Erythroblast (primary cell): ENCODE results near the gene FXYD7.
A peak's percentile ranks its signal among the peaks of the same experiment; 100 is the strongest.

Source experiments
- DNase-seq, 2 experiments: peaks; one replicate each; lab custom pipeline; 2025; lab: John Stamatoyannopoulos, UW
- GATA1 ChIP-seq: IDR thresholded peaks from 2 replicates; pipeline ENCODE4 v1.6.1; 2011; ENCODE audit warnings: low read depth, mild to moderate bottlenecking, control low read depth, low read length, moderate library complexity
- POLR2A ChIP-seq: IDR thresholded peaks from 2 replicates; pipeline ENCODE4 v1.6.1; 2011; ENCODE audit warnings: mild to moderate bottlenecking, low read length

Gene FXYD7

DNA sequence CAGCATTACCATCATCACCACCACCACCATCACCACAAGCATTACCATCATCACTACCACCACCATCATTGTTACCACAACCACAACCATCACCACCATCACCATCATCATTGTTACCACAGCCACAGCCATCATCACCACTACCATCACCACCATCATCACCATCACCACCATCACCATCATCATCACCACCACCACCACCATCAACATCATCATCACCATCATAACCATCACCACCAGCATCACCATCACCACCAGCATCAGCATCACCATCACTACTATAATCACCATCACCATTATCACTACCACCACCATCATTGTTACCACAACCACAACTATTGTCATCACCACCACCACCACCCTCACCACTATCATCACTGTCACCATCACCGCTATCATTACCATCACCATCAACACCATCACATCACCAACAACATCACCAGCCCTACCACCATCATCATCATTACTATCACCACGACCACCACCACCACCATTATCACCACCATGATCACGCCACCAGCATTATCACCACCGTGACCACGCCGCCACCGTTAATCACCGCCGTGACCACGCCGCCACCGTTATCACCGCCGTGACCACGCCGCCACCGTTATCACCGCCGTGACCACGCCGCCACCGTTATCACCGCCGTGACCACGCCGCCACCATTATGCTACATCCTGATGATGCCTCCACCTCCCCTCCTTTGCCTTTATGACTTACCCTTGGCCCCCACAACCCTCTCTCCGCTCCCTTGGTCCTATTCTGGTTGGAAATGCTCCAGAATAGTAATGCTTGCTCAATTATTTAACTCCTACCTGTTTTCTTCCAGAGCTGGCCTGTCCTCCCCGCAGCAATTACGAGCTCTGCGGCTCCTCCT lies 37.4 kb upstream of the FXYD7 start:
- TF ChIP-seq GATA1, result no peak
- TF ChIP-seq POLR2A, result no peak
- DNase-seq, result peak in 1 of 2 experiments; percentile 13

DNA sequence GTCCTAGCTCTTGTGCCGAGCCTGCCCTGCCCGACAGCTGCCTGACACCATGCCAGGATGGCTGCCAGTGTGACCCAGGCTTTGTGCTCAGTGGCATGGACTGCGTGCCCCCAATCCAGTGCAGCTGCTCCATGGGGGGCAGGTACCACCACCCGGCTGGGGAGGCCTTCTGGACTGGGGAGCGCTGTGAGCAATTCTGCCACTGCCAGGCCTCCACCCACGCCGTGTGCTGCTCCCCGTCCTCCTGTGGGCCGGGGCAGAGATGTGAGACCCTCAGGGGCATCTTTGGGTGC lies 36.8 kb upstream of the FXYD7 start:
- no peak for DNase-seq
- no peak for TF ChIP-seq GATA1
- no peak for TF ChIP-seq POLR2A

DNA sequence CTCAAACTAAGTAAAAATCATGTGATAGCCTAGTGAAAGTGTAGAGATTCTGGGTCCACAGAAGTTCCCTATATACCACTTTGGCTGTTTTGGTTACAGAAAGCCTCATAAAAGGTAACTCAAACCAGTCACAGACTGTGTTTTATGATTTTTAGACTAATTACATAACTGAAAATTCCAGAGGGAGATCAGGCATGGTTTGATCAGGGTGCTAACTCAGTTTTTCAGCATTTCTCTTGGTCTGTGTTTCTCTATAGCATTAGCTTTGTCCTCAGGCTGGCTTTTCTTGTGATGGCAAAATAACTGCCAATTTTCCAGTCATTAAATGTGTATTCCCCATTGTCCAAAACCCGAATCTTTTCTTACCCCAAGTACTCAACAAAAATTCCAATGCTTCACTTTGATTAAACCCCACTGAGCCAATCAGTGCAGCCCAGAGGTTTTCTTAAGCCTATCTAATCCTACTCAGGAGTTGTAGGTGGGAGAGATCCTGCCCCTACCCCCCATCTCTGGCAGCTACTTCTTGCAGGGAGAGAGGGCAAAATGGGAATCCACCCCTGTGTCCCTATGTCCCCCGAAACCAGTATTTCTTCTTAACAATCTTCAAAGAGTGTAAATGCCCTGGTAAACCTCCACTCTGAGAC lies 36.0 kb upstream of the FXYD7 start:
- no peak for DNase-seq
- no peak for TF ChIP-seq GATA1
- no peak for TF ChIP-seq POLR2A

DNA sequence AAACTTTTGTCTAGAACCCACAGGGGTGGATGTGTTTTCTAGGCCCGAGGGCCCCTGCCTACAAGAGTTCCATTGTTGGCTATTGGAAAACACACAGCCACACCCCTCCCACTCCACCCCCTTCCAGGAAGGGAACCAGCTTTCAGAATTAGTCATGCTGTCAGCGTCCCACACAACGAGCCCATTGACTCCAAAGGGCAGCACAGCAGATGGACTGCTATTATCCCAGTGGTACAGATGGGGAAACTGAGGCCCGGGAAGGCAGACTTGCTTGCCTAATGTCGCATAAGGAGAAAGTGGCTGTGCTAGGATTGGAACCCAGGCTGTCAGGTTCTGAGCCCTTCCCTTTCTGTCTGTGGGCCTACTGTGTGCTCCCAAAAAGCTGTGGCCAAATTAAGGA lies 35.5 kb upstream of the FXYD7 start:
- no peak for DNase-seq
- TF ChIP-seq POLR2A (no peak), GATA1 (no peak)

DNA sequence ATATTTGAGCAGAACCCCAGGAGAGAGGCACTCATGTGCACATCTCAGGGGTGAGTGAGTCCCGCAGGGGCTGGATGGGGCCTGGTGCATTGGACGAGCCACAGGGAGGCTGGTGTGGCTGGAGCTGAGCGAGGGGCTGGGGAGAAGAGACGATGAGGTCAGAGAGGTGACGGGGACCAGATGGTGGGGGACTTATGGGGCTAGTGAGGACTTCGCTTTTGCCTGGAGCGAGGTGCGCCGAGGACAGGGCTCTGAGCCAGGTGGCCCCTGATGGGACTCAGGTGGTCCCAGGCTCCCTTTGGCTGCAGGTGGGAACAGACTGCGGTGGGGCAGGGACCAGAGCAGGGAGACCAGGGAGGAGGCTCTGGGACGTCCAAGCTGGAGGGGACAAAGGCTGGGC lies 34.3 kb upstream of the FXYD7 start:
- TF ChIP-seq POLR2A, result no peak
- TF ChIP-seq GATA1, result no peak
- DNase-seq, result no peak

DNA sequence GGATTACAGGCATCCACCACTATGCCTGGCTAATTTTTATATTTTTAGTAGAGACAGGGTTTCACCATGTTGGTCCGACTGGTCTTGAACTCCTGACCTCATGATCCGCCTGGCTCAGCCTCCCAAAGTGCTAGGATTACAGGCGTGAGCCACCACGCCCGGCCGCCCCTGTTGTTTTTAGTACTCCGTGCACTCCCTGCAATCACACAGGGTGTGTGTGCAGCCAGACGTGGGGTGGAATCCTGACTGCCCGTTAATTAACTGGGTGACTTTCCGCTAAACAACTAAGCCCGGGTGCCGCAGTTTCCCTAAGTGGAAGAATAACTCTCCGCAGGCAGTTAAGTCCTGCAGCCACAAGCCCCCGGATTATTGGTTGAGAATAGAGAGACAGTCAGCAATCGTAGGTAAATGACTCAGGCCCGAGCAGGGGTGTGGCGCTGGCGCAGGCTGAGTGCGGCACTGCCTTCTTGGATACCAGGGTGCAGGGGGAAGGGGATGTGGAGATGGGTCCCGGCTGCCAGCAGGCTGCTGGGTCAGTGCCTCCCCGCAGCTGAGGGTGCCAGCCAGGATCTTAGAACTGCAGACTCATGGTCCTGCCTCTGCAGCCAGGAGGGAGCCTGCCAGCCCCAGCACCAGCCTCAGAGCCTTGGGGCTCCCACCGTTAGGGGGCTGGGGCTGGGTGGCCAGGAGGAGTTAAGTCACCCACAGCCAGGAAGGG lies 33.5 kb upstream of the FXYD7 start:
- TF ChIP-seq POLR2A (no peak), GATA1 (no peak)
- DNase-seq, result no peak

DNA sequence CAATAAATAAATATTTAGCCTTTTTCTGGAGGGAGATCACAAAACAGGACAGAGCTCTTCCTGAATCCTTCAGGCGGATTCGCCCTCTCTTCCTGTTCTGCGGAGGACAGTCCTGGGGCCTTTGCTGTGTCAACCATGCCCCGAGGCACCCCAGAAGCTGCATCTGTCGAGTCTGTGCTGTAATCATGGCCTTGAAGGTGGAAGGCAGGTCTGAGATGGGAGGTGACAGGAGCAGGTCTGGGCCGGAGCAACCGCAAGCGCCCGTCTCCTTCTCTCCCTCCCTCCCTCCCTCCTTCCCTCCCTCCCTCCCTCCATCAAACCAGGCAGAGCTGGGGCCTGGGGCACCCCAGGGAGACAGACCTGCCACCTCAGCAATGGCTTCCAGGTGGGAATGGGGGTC lies 32.1 kb upstream of the FXYD7 start:
- TF ChIP-seq GATA1, result no peak
- TF ChIP-seq POLR2A, result no peak

DNA sequence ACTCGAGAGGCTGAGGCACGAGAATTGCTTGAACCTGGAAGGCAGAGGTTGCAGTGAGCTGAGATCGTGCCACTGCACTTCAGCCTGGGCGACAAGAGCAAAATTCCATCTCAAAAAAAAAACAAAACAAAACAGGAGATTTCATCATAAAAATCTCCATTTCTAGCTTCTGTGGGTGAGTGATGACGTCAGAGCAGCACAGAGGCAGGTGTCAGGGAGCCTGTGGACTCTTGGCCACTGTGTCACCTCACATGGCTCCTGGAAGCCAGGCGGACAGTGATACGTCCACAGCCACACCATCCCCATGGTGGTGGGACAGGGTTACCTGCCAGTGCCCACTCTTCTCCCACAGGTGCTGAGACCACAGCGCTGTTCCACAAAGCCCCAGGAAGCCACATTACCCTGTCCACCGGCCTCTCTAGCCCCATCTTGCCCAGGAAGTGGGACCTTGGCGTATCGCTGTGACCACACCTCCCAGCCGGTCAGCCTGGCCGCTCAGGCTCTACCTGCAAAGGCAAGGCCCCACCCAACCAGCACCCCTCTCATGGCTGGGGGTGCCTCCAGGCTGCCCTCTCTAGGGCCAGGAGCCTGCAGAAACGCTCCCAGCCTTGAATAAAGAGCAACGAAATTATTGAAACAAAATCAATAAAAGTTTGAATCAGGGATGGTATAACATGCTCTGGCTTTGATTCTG lies 29.9 kb upstream of the FXYD7 start:
- DNase-seq, result no peak
- no peak for TF ChIP-seq POLR2A
- TF ChIP-seq GATA1, result no peak

More for the DNA sequence above, 32.1 kb upstream of the FXYD7 start:
- no peak for DNase-seq

DNA sequence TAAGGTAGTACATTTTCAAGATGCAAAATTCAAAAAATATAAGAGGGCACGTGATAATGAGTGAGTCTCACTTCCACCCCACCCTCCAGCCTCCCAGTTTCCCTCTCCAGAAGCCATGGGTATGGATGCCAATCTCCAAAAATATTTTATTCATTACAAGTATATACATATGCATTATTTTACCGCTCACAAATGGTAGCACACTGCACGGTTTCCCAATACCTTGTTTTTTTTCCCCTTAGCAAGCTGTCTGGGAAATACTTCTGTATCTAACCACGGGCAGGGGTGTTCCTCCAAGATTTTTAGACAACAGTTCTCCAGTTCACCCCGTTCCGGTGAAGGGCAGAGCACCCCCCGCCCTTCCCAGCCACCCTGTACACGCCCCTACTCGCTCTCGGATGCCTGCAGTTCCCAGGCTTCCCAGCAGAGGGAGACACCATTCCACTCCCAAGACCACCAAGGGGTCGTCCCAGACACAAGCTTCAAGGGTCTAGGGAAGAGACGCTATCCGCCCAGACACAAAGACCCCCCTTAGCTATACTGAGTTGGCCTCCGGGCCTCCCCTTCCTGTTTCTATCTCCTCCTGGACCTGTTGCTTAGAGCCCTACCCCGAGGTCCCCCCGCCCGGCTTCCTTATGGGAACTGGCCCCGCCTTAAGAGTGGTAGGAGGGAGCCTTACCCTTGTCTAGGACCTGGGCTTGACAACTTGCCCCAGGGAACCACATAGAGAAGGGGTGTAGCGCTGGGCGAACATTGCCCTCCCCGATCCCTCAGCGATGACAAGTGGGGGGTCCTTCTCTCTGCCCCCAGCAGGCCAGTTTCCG lies 28.5 kb upstream of the FXYD7 start:
- TF ChIP-seq GATA1, result no peak
- TF ChIP-seq POLR2A, result no peak
- DNase-seq, result peak; percentile 57 to 76

DNA sequence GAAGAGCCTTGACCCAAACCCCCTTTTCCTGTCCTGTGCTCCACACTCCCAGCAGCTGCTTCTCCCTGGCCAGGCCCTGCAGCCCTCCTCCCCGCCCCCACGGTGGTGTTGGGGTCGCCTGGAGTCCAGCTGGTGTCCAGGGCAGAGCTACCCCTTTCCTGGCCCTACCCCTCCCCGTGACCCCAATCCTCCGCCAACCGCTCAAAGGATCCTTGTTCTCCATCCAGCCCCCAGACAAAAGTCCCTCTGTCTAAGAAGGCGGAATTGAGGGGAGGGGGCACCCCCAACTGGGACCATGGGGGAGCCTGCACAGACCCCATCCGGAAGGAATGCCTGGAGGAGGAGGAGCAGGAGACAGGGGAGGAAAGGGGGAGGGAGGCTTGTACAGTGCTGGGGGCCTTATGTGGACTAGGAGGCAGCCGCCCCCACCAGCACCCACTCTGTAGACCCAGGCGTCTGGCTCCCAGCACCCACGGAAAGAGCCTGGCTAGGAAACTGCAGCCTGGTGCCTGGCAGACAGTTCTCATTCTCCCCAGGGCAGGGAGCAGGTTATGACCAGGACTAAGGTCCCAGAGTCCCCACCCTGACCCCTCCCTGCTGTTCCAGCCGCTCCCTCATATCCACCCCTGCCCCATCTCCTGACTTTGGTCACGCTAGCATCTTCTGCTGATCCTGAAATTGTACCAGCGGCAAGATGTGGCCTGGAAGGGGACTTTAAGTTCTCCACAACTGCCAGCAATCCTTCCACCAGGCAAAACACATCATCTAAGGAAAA lies 27.7 kb upstream of the FXYD7 start, which contains the start of gene FXYD3:
Gene FXYD3 (plus strand): TSS at position 647 of the 775 bp plus-strand sequence. CDS start 3,554 bp downstream, outside the sequence.
- DNase-seq, result no peak
- no peak for TF ChIP-seq GATA1
- TF ChIP-seq POLR2A, result no peak

DNA sequence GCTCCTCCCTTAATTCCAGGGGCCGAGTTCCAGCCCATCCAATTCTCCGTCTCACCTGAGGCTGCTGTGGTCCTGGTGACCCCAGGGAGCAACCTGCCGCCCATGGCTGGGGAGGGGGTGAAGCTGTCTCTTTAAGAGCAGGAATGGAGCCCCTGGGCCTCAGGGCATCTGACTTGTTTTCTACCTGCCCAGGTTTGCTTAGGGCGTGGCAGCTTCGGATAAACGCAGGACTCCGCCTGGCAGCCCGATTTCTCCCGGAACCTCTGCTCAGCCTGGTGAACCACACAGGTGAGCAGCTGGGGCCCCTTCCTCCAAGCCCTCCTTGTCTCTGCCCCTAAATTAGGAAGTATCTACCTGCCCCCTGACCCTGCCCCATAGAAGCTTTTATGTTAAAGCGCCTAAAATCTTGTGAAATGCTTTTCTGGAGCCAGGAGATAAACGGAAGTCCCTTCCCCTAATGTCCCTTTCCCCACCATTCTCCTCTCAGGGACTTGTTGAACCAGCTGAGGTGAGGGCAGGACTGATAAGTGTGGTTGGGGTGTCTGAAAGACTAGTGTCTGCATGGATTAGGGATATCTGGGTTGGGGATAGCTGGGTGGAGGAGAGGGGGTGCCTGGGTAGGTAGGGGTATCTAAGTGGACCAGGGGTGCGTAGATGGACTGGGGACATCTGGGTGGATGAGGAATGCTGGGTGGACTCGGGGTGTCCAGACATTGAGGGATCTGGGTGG lies 26.8 kb upstream of the FXYD7 start:
- TF ChIP-seq GATA1, result no peak
- TF ChIP-seq POLR2A, result no peak
- no peak for DNase-seq
